HuH-7 (cell line): Measurements from ENCODE around the gene HDAC9.
"Not testable (repeated sequence)": the region's sequence is repeated elsewhere in the genome, so short reads cannot be mapped to it uniquely, and the experiment has no call there.

Experiments
- DNase-seq: peaks from one replicate; pipeline ENCODE4 v3.0.0; 2011; ENCODE audit warnings: low spot score

The HDAC9 gene

DNA sequence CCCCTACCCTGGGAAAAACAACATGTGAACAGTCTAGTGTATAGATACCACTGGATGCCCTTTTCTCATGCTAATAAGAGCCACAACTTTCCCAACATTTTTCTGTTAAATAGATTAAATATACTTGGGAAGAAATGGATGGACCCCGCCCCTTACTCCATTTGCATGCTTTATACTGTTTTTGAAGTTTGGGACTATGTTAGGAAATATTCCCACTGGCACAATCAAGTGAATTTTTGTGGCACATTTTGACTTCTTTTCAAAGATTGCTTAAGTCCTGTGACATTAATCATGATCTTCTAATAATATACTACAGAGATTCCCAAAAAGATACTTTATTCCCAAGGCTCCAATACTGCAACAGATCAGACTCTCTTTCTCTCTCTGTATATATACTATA is 405.3 kb downstream of the HDAC9 start:
- DNase-seq = no peak

GRCh38 chr7:18901351-18901750 is 405.8 kb downstream of the HDAC9 start:
- no peak for DNase-seq

DNA sequence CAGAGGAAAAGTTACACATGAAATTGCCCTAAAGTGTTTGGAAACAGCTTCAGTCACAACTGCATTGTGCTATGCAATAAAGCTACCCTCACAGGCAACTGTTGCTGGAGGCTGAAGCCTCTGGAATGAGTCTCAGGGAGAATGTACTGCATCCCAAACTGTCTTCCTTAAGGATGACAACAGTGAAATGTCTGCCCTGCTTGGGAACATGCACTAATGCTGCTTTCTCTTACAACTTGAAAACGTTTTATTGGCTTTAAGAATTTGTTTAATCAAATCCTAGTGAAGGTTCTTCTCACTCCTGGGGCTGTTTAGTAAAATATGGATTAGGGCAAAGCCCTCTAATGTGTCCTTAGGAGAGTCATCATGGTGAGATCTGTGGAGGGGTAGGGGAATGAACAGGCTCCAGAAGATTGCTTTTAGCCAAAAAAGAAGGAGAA is 406.5 kb downstream of the HDAC9 start:
- no peak for DNase-seq

- DNase-seq = no peak
Observed at GRCh38 chr7:18902892-18903291, 407.3 kb downstream of the HDAC9 start.

DNA sequence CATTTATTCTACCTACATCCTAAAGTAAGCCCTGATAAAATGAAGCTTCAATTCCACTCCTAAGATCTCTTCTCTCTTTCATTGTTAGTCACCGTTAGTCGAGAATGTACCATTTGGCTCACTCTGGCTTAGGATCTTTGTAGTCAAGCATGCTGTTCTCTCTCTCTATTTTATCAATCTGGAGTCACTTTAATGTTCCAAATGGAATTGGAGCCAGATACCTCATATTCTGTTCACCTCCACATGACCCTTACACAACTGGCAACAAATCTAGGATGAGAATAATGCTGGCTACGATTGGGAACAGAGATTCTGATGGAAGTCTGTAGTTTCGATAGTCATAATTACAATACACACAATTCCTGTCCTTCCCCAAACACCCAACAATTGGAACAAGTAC is 408.1 kb downstream of the HDAC9 start:
- DNase-seq = no peak

DNA sequence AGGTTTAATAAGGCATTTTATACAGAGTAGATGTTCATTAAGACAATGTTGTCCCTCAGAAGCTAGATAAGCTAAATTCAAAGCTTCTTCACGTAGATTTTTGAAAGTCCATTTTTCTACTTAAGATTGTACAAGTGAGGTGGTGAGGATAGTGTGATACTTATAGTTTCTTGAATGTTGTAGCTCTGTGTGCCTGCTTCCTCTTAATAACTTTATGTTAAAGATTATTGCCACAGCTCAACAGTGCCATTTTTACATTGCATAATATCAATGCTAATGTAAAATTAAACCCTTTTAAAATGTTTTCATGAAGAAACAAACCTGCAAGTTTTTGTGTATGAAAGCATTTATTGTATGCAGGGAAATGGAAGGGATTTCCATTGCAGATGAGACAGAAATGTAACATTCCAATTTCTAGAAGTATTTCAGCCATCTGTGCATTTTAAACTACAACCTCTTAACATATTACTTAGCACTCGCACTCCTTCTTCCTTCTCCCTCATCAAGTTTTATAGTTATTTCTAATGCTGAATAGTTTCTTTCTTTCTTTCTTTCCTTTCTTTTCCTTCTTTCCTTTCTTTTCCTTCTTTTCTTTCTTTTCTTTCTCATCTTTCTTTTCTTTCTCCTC is 409.9 kb downstream of the HDAC9 start:
- no peak for DNase-seq

- DNase-seq = no peak
Observed at GRCh38 chr7:18906901-18907300, 411.4 kb downstream of the HDAC9 start.

DNA sequence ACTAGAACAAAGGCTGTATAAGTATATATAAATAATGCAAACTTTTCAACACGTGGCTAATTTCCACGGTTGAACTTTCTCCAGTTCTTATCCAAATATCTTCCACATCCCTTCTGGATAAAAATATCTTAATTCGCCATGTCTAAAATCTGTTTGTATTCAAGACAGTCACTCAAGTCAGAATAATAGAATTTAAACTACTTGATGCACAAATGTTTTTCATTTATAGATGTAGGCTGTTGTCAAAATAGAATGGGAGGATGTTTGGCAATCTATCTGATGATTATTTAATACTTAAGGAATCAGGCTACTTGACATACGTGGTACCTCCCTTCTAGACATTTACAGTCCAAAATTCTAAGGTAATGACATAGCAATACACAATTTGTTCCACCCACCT is 417.6 kb downstream of the HDAC9 start:
- DNase-seq = no peak

GRCh38 chr7:18916826-18917225 is 421.3 kb downstream of the HDAC9 start:
- no peak for DNase-seq

GRCh38 chr7:18927134-18927533 is 431.6 kb downstream of the HDAC9 start:
- DNase-seq = no peak

DNA sequence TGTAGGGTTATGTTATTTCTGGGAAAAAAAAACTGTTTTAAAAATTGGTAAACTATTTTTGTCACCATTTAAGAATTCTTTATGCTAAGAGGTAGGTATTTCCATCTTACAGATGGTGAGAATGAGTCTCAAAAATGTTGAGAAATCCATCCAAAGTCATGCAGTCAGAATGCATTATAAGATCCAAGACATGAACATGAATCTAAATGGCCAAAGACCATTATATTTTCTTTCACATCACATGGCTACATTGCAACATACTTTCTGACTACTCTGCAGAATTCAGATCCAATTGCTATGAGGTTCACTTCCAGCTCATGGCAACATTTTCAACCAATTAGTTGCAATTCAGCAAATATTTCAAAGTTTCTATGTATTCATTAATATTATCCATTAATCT is 440.7 kb downstream of the HDAC9 start:
- DNase-seq = no peak

DNA sequence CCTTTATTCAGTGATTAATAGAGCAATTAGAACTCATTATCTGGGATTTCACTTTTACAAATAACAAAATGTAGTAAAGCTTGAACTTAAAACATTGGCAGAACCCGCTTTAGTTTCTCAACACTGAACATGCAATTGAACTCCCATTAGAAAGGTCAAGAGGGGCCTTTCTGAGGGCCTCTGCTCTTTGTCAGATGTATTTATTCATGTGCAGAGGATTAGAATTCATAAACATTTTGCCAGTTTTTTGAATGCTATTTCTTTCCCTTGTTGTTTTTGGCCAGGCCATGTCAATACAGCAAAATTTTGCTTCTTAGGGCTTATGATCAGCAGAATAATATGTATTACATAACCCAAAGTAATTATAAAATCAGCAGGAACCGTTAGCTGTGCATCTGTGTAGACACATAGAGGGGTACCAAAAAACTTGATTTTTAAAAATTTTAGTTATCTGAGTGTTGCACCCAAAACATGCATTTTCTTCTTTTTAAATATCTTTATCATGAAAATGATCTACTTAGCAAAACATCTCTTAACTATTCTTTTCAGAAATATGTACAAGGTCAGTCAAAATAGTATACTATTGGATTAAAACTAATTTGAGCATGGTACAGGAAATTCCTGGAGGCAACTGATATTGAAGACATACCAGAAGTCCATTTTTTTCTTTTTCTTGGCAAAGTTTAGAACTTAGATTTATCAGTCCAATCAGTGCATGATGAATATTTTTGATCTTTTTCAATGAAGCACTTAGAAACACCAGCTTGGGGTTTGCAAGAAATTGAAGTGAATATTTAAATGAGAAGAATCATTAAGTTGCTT is 444.4 kb downstream of the HDAC9 start:
- DNase-seq = no peak

GRCh38 chr7:18940593-18941134 is 445.1 kb downstream of the HDAC9 start:
- DNase-seq = no peak

GRCh38 chr7:18941207-18941606 is 445.7 kb downstream of the HDAC9 start:
- no peak for DNase-seq

- DNase-seq = no peak
Observed at GRCh38 chr7:18948521-18948920, 453.0 kb downstream of the HDAC9 start.

- no peak for DNase-seq
Observed at GRCh38 chr7:18952846-18953245, 457.3 kb downstream of the HDAC9 start.

DNA sequence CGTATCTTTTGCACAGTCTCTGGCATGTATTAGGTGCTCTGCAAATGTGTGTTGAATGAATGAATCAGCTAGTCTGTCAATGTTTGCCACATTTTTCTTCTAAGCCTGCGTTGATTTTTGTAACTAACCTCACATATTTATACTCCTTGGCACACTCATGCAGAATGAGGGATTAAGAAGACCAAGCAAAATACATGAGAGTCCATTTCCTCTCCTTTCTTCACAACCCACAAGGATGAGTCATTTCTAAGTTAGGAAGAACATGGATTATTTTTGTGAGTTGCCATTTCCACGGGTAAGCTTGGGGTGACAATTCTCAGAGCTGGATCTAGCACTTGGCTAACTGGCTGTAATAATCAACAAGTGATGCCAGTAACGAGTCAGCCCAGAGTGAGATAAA is 463.1 kb downstream of the HDAC9 start:
- no peak for DNase-seq

DNA sequence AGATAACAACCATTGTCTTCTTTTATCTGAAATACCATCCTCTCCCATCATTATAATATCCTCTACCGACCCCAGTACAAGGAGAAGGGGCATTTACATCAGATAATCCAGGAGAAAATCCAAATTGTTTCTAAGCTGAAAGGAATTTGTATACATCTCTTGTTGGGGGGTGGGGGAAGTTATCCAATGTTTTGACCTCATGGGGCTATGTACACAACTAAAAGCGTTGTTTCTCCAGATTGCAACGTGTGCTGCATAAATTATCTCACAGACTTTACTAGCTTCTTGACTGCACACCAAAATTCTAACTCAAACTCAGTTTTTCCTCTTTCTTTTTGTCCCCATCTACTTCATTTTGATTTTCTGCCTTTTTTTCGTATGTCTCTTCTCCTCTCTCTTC is 465.2 kb downstream of the HDAC9 start:
- DNase-seq = no peak

DNA sequence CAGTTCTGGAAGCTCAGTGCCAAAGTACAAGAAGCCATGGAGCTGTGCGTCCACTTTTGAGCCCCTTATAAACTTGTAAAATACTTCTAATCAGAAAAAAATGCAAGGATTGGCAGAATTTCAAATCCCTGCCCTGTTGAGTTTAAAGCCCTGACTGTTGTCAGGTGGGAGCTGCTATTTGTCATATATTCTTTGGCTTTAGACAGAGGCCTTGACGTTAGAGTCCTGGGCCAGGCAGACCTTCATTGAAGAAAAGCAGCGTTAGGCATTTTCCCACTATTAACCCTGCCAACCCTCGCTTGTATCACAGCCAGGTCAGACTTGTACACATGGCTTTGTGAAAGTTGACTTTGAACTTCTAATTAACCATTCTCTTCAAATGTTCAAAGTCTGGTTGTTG is 466.5 kb downstream of the HDAC9 start:
- DNase-seq = no peak

DNA sequence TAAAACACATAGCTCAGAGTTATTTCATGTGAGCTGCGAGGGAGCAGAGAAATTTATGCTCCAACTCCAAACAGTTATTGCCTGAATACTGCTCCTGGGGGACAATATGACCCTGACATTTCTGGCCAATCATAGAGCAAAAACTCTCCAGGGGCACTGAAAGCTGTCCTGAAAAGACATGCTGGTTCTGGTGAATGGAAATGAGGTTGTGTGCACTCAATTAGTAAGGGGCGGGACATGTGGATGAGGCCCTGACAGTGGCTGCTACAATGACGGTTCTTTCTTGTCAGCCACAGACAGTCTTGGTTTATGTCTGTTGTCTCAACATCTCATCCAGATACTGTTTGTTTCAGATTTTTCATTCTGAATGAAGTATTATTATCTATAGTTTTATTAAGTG is 470.1 kb downstream of the HDAC9 start:
- DNase-seq = no peak

DNA sequence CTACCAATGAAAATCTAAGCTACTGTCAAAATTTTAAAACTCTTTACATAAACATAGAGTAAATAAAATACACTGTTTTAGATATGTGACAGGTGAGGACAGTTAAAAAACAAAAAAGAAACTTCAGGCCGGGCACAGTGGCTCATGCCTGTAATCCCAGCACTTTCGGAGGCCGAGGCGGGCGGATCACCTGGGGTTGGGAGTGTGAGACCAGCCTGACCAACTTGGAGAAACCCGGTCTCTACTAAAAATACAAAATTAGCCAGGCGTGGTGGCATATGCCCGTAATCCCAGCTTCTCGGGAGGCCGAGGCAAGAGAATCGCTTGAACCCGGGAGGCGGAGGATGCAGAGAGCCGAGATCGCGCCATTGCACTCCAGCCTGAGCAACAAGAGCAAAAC is 472.2 kb downstream of the HDAC9 start:
- not testable (repeated sequence) for DNase-seq

DNA sequence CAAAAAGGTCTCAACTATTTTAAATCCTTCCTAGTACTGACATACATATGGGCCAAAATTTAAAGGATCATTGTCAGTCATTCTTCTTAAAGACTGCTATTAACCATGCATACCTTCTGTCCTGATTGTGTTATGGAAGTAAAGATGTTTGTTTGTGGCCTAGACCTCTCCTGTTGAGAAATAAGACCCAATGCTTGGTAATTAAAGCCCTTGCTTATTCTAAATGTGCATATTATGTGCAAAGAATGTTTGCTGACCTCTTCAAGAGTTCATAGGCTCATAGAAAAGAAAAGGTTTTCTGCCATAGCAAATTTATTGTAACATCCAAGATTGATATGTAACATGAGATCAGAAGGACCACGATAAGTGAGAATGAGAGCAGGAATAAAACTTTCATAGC is 476.3 kb downstream of the HDAC9 start:
- DNase-seq = no peak

- no peak for DNase-seq
Observed at GRCh38 chr7:18974803-18975202, 479.3 kb downstream of the HDAC9 start.

- no peak for DNase-seq
Observed at GRCh38 chr7:18975276-18975675, 479.7 kb downstream of the HDAC9 start.
